Endodermal cell (in vitro differentiated cells): ENCODE measurements around the gene CASP12. TPM values are rescaled to one million over a fixed set of nuclear protein-coding genes. Genes with fewer than 3 reads are reported as not detected.

ENCODE experiments used
- DNase-seq: peaks from one replicate; pipeline ENCODE4 v3.0.0-alpha.2; 2017
- H3K27ac ChIP-seq: 2 replicates; pipeline ENCODE4 v1.5.1; 2013; ENCODE audit warnings: mild to moderate bottlenecking, low read depth, low read length, moderate library complexity
- H3K27me3 ChIP-seq: 2 replicates; pipeline ENCODE4 v1.6.1; 2013; ENCODE audit warnings: mild to moderate bottlenecking, low read length, moderate library complexity; ENCODE audit not compliant: insufficient read depth, control insufficient read depth, poor library complexity, severe bottlenecking
- H3K36me3 ChIP-seq: 2 replicates; pipeline ENCODE4 v1.7.0; 2013; ENCODE audit warnings: mild to moderate bottlenecking, low read length, moderate library complexity; ENCODE audit not compliant: control insufficient read depth, insufficient read depth
- H3K4me1 ChIP-seq: one replicate; pipeline ENCODE4 v1.7.0; 2013; ENCODE audit warnings: low read length; ENCODE audit not compliant: control insufficient read depth, insufficient read depth
- H3K4me3 ChIP-seq: 2 replicates; pipeline ENCODE4 v1.5.1; 2013; ENCODE audit warnings: mild to moderate bottlenecking, low read length, moderate library complexity
- H3K9ac ChIP-seq: 2 replicates; pipeline ENCODE4 v1.6.1; 2013; ENCODE audit warnings: mild to moderate bottlenecking, low read length, moderate library complexity; ENCODE audit not compliant: poor library complexity, severe bottlenecking; ENCODE audit errors: extremely low read depth
- H3K9me3 ChIP-seq: 2 replicates; pipeline ENCODE4 v1.6.1; 2013; ENCODE audit warnings: mild to moderate bottlenecking, low read length, moderate library complexity; ENCODE audit not compliant: control insufficient read depth
- H3K27ac Mint-ChIP-seq: 2 replicates; pipeline ENCODE4 v1.8.0; 2020; ENCODE audit warnings: mixed read lengths
- H3K27me3 Mint-ChIP-seq: 2 replicates; pipeline ENCODE4 v1.8.0; 2021; ENCODE audit warnings: mild to moderate bottlenecking, mixed read lengths; ENCODE audit not compliant: insufficient read depth
- H3K36me3 Mint-ChIP-seq: 2 replicates; pipeline ENCODE4 v1.8.0; 2020; ENCODE audit warnings: low read depth, mixed read lengths
- H3K4me1 Mint-ChIP-seq: 2 replicates; pipeline ENCODE4 v1.8.0; 2020; ENCODE audit warnings: mixed read lengths
- H3K4me3 Mint-ChIP-seq: 2 replicates; pipeline ENCODE4 v1.8.0; 2020; ENCODE audit warnings: mild to moderate bottlenecking, moderate library complexity, mixed read lengths
- H3K9me3 Mint-ChIP-seq: 2 replicates; pipeline ENCODE4 v1.8.0; 2020; ENCODE audit warnings: mild to moderate bottlenecking, mixed read lengths
- CTCF ChIP-seq: fragments of 200-600 bp; sonication (generic); conservative IDR thresholded peaks from 2 replicates; pipeline ENCODE4 v1.5.0; 2021; ENCODE audit warnings: antibody characterized with exemption, mild to moderate bottlenecking
- WGBS, 2 experiments: methylation state at CpG; one replicate each; pipeline versions ENCODE4 v1.1.5 to v1.1.7; 2013; ENCODE audit warnings: missing lambda C conversion rate in 2 of 2, mixed read lengths in 1 of 2; ENCODE audit not compliant: insufficient coverage in 1 of 2, insufficient read length in 1 of 2; 5-methylcytosine and 5-hydroxymethylcytosine counted together
- total RNA-seq, 2 donors: library from RNA; stranded (reverse); fragmentation: NEBNext Ultra II Directional in 1 of 2; extraction: Animal tissue kit (Norgen Biotek cat#: 25700) in 1 of 2; gene quantifications; 2 replicates in 1 of 2; 3 replicates in 1 of 2; pipeline ENCODE4 v1.2.1, GENCODE V29; 2021

CASP12 gene
- total RNA-seq, 2 donors from 2014 or later: not detected

DNA sequence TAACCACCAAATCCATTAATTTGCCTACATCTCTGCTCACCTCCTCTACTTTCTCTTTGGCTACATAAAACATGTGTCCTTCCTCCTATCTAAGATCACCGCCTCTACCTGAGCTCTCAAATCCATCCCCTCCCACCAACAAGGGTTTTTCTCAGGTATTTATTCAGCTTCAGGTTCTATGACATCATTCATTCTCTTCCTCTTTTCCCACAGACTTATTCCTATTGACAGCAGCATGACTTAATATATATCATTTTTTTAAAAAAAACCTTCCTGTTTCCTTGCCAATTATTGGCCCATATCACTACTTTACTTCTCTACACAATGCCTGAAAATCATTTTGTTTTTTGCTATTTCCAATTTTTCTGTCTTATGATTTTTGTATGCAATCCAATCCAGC, 4.4 kb downstream of the CASP12 start:
- DNase-seq: no peak
- H3K36me3 Mint-ChIP-seq: no peaks in the 10 kb centered on the region
- Histone ChIP-seq H3K9ac (no peak overlapping the region), H3K4me1 (peaks cover 3% of the 10 kb centered on the region), H3K36me3 (no peaks in the 10 kb centered on the region), H3K9me3 (no peaks in the 10 kb centered on the region), H3K4me3 (no peak overlapping the region), H3K27ac (no peak overlapping the region), H3K27me3 (no peaks in the 10 kb centered on the region)
- no peaks in the 10 kb centered on the region for H3K9me3 Mint-ChIP-seq
- TF ChIP-seq CTCF: no peak
- no peak overlapping the region for H3K27ac Mint-ChIP-seq
- no peak overlapping the region for H3K4me3 Mint-ChIP-seq
- H3K4me1 Mint-ChIP-seq: peaks cover 23% of the 10 kb centered on the region
- WGBS, 2 experiments: 89 to 91% methylated on average over 1 of the region's 1 CpG
- no peaks in the 10 kb centered on the region for H3K27me3 Mint-ChIP-seq

DNA sequence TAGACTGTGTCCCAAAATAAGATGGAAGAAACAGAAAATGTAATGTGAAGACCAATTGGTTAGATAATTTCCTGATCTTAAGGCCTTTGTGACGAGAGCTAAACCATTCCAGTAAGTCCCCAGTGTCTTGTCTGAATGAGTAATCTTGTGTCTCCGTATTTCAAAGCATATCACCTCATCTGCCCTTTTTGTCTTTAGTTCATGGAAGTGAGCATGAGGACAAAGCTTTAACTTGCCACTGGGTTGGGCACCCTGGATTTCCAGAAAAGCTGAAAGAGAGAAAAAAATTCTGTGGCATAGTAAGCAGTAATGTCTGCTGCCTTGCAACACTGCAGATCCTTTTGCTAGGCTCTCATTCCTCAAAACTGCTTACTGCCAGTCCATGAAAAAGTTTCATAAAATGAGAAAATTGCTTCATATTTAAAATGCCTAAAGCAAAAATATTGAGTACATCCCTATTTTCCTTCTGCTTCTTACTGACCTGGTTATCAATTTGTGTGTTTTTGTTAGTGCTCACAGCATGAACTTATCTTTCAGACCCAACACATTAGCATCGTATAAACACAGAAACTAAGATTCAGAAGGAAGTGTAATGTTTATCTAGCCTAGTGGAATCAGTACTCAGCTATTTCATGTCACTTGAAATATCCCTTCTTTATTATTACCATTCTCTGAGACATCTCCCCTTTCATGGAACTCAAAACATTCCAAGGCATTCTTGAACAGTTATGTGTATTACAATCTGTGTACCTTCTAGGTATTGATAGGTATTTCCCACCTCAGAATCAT, 5.3 kb downstream of the CASP12 start:
- H3K9me3 Mint-ChIP-seq: no peaks in the 10 kb centered on the region
- no peaks in the 10 kb centered on the region for H3K36me3 ChIP-seq
- TF ChIP-seq CTCF: no peak
- H3K27ac Mint-ChIP-seq: no peak overlapping the region
- H3K4me3 ChIP-seq: no peak overlapping the region
- no peak overlapping the region for H3K4me3 Mint-ChIP-seq
- H3K27ac ChIP-seq: no peak overlapping the region
- no peaks in the 10 kb centered on the region for H3K36me3 Mint-ChIP-seq
- no peak overlapping the region for H3K9ac ChIP-seq
- H3K4me1 Mint-ChIP-seq: peaks cover 23% of the 10 kb centered on the region
- no peaks in the 10 kb centered on the region for H3K27me3 ChIP-seq
- no peaks in the 10 kb centered on the region for H3K9me3 ChIP-seq
- no peaks in the 10 kb centered on the region for H3K27me3 Mint-ChIP-seq
- 82 to 100% methylated on average over 2 to 3 of the region's 3 CpGs for WGBS, 2 experiments
- H3K4me1 ChIP-seq: peaks cover 3% of the 10 kb centered on the region
- no peak for DNase-seq

- Mint-ChIP-seq H3K9me3 (no peaks in the 10 kb centered on the region), H3K36me3 (no peaks in the 10 kb centered on the region), H3K4me3 (no peak overlapping the region), H3K27me3 (no peaks in the 10 kb centered on the region), H3K27ac (no peak overlapping the region), H3K4me1 (peaks cover 22% of the 10 kb centered on the region)
- Histone ChIP-seq H3K27me3 (no peaks in the 10 kb centered on the region), H3K36me3 (no peaks in the 10 kb centered on the region), H3K27ac (no peak overlapping the region), H3K9me3 (no peaks in the 10 kb centered on the region), H3K9ac (no peak overlapping the region), H3K4me3 (no peak overlapping the region), H3K4me1 (peaks cover 3% of the 10 kb centered on the region)
- WGBS, 2 experiments: 95 to 100% methylated on average over 4 of the region's 4 CpGs
- TF ChIP-seq CTCF: no peak
- no peak for DNase-seq
Measured at GRCh38 chr11:104891135-104891534, 7.1 kb downstream of the CASP12 start.
